ENCODE results near the gene CYP26A1. TPM values are rescaled to one million over a fixed set of nuclear protein-coding genes. Genes with fewer than 3 reads are reported as not detected.

Gene CYP26A1
- total and polyA plus RNA-seq, 2 donors (not counting 1 experiment from before 2014, with no cell fraction given): under 0.01 TPM; not detected in 1

DNA sequence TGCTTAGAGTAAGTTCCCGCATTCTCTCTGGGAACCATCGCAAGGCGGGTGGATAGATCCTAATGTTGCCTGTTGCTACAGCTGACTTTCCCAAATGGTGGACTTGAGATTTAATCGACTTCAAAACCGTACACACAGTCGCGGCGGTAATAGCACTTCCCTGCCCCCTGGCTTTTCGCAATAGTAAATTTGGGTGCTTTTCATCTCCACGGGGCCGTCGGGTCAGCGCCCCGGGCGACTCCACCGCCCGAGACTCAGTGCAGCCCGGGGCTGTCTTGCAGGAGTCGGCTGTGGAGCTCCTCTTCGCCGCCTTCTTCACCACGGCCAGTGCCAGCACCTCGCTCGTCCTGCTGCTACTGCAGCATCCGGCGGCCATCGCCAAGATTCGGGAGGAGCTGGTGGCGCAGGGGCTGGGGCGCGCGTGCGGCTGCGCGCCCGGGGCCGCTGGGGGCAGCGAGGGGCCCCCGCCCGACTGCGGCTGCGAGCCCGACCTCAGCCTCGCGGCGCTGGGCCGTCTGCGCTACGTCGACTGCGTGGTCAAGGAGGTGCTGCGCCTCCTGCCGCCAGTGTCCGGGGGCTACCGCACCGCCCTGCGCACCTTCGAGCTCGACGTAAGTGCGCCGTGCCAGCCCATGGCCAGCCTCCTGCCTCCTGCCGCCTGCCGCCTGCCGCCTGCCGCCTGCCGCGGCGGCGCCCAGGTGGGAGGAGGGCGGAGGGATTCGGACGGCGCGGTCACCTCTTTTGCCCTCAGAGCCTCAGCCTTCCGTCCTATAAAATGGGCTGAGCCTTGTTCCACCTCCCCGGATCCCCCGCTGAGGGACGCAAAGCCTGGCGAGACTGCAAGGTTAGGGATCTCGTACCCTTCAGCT, 7.8 kb upstream of the CYP26A1 start:
- TF ChIP-seq EZH2 (IDR thresholded peaks at IDR 0.05; ENCODE audit: low read length, missing control alignments): peak; percentile 74
- TF ChIP-seq, protein P1, sequence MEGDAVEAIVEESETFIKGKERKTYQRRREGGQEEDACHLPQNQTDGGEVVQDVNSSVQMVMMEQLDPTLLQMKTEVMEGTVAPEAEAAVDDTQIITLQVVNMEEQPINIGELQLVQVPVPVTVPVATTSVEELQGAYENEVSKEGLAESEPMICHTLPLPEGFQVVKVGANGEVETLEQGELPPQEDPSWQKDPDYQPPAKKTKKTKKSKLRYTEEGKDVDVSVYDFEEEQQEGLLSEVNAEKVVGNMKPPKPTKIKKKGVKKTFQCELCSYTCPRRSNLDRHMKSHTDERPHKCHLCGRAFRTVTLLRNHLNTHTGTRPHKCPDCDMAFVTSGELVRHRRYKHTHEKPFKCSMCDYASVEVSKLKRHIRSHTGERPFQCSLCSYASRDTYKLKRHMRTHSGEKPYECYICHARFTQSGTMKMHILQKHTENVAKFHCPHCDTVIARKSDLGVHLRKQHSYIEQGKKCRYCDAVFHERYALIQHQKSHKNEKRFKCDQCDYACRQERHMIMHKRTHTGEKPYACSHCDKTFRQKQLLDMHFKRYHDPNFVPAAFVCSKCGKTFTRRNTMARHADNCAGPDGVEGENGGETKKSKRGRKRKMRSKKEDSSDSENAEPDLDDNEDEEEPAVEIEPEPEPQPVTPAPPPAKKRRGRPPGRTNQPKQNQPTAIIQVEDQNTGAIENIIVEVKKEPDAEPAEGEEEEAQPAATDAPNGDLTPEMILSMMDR (conservative IDR thresholded peaks at IDR 0.05 in 1 of 2, IDR thresholded peaks at IDR 0.05 in 1 of 2; ENCODE audit: low read depth in 1 of 2, low read length in 2 of 2): peak in 1 of 2 donors; percentile 7
- Histone ChIP-seq H4K20me1 (ENCODE audit: control insufficient read depth, extremely low read depth, insufficient read depth, low read length) (no peaks in the 10 kb centered on the region), H3K9me3 (ENCODE audit: control insufficient read depth, insufficient read depth, low read depth, low read length) (no peaks in the 10 kb centered on the region), H3K9ac (ENCODE audit: insufficient read depth, low read length) (no peak overlapping the region), H3K36me3 (ENCODE audit: control insufficient read depth, insufficient read depth, low read length) (no peaks in the 10 kb centered on the region), H3K27me3 (ENCODE audit: control insufficient read depth, insufficient read depth, low read length) (peaks cover 75% of the 10 kb centered on the region), H3K4me2 (ENCODE audit: extremely low read depth, insufficient read depth, low read length) (no peak overlapping the region), H3K27ac (ENCODE audit: insufficient read depth, low read length) (no peak overlapping the region), H3K79me2 (ENCODE audit: control insufficient read depth, insufficient read depth, low read length) (no peaks in the 10 kb centered on the region), H3K4me3 (replicated peaks in 1 of 4; ENCODE audit: control extremely low read depth in 1 of 4, insufficient read depth in 1 of 4, low read depth in 3 of 4, low read length in 4 of 4) (peak overlapping the region in 1 of 4 experiments; percentile 14), H3K4me1 (ENCODE audit: control insufficient read depth, extremely low read depth, insufficient read depth, low read length) (no peaks in the 10 kb centered on the region), H2AFZ (ENCODE audit: low read length) (no peak overlapping the region)
- no peak for DNase-seq (ENCODE audit: low read depth in 2 of 2)

GRCh38 chr10:93066544-93066913, 7.2 kb upstream of the CYP26A1 start:
- H3K36me3 ChIP-seq (ENCODE audit: control insufficient read depth, insufficient read depth, low read length): no peaks in the 10 kb centered on the region
- H3K9ac ChIP-seq (ENCODE audit: insufficient read depth, low read length): no peak overlapping the region
- no peak overlapping the region for H3K4me3 ChIP-seq (replicated peaks in 1 of 4; ENCODE audit: control extremely low read depth in 1 of 4, insufficient read depth in 1 of 4, low read depth in 3 of 4, low read length in 4 of 4)
- TF ChIP-seq, protein P1 (conservative IDR thresholded peaks at IDR 0.05 in 1 of 2, IDR thresholded peaks at IDR 0.05 in 1 of 2; ENCODE audit: low read depth in 1 of 2, low read length in 2 of 2): no peak
- peak; percentile 27 for TF ChIP-seq EZH2 (IDR thresholded peaks at IDR 0.05; ENCODE audit: low read length, missing control alignments)
- H3K4me2 ChIP-seq (ENCODE audit: extremely low read depth, insufficient read depth, low read length): no peak overlapping the region
- no peak for DNase-seq (ENCODE audit: low read depth in 2 of 2)
- no peaks in the 10 kb centered on the region for H3K79me2 ChIP-seq (ENCODE audit: control insufficient read depth, insufficient read depth, low read length)
- H4K20me1 ChIP-seq (ENCODE audit: control insufficient read depth, extremely low read depth, insufficient read depth, low read length): no peaks in the 10 kb centered on the region
- no peaks in the 10 kb centered on the region for H3K9me3 ChIP-seq (ENCODE audit: control insufficient read depth, insufficient read depth, low read depth, low read length)
- H2AFZ ChIP-seq (ENCODE audit: low read length): no peak overlapping the region
- H3K27ac ChIP-seq (ENCODE audit: insufficient read depth, low read length): no peak overlapping the region
- no peaks in the 10 kb centered on the region for H3K4me1 ChIP-seq (ENCODE audit: control insufficient read depth, extremely low read depth, insufficient read depth, low read length)
- H3K27me3 ChIP-seq (ENCODE audit: control insufficient read depth, insufficient read depth, low read length): peaks cover 76% of the 10 kb centered on the region

DNA sequence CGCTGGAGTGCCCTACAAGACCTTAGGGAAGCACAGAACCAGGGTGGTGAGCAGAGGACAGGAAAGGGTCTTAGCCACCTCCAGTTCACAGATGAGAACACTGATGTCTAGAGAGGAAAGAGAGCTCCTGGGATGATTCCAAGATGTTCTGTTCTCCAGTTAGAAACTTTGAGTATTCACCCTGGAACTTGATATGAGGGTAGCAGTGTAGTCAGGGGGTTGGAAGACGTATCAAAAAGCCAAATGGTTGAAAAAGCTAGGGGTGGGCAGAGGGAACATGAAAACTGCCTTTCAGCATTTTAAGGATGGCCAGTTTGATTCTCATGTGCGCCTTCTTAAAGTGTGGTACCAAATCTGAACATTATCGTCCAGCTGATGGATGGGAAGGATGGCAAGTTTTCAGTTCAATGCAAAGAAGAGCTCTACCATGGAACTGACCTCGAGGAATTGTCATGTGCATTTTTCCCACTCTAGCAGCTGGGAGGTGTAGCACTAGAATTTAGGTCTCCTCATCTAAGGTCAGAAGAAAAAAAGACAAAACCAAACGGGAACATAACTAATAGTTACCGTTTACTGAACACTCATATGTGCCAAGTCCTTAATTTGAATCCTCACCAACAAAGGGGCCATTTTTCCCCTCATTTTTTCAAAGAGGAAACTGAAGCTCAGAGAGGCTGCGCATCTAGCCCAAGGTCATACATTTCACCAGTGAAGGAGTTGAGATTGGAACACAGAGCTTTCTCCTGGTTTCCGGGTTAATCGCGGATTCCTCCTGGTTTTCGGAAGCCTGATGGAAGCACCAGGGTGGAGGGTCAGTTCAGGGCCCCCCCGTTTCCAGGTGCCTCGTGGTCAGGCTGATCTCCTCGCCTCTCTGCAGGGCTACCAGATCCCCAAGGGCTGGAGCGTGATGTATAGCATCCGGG, 6.0 kb upstream of the CYP26A1 start:
- DNase-seq (ENCODE audit: low read depth in 2 of 2): no peak
- Histone ChIP-seq H3K4me3 (replicated peaks in 1 of 4; ENCODE audit: control extremely low read depth in 1 of 4, insufficient read depth in 1 of 4, low read depth in 3 of 4, low read length in 4 of 4) (no peak overlapping the region), H2AFZ (ENCODE audit: low read length) (no peak overlapping the region)

More for the DNA sequence above, 6.0 kb upstream of the CYP26A1 start:
- Histone ChIP-seq H4K20me1 (ENCODE audit: control insufficient read depth, extremely low read depth, insufficient read depth, low read length) (no peaks in the 10 kb centered on the region), H3K9ac (ENCODE audit: insufficient read depth, low read length) (no peak overlapping the region), H3K27ac (ENCODE audit: insufficient read depth, low read length) (no peak overlapping the region), H3K4me2 (ENCODE audit: extremely low read depth, insufficient read depth, low read length) (no peak overlapping the region), H3K27me3 (ENCODE audit: control insufficient read depth, insufficient read depth, low read length) (peaks cover 77% of the 10 kb centered on the region), H3K79me2 (ENCODE audit: control insufficient read depth, insufficient read depth, low read length) (no peaks in the 10 kb centered on the region), H3K4me1 (ENCODE audit: control insufficient read depth, extremely low read depth, insufficient read depth, low read length) (no peaks in the 10 kb centered on the region), H3K36me3 (ENCODE audit: control insufficient read depth, insufficient read depth, low read length) (no peaks in the 10 kb centered on the region), H3K9me3 (ENCODE audit: control insufficient read depth, insufficient read depth, low read depth, low read length) (no peaks in the 10 kb centered on the region)
- TF ChIP-seq EZH2 (IDR thresholded peaks at IDR 0.05; ENCODE audit: low read length, missing control alignments): no peak
- TF ChIP-seq, protein P1 (conservative IDR thresholded peaks at IDR 0.05 in 1 of 2, IDR thresholded peaks at IDR 0.05 in 1 of 2; ENCODE audit: low read depth in 1 of 2, low read length in 2 of 2): no peak

Measured in fibroblast of lung (primary cell).